Transverse colon (tissue), 4 donors: ENCODE data around the gene MTRFR.

ENCODE experiments used
- EP300 ChIP-seq: sonication (generic); formaldehyde crosslinking; IDR thresholded peaks from one replicate; pipeline ENCODE4 v1.6.1; 2017; ENCODE audit warnings: antibody characterized with exemption, low read depth
- POLR2AphosphoS5 ChIP-seq, 3 donors: sonication (generic); formaldehyde crosslinking; IDR thresholded peaks; one replicate each; pipeline ENCODE4 v1.6.1; 2016; ENCODE audit warnings: antibody characterized with exemption in 3 of 3
- TF ChIP-seq, protein P1 (sequence below), 5 experiments: fragments of 200-600 bp in 3 of 5; fragments of 450-650 bp in 2 of 5; sonication (generic) in 3 of 5; IDR thresholded peaks; 1 replicate in 2 of 5; 2 replicates in 3 of 5; pipeline ENCODE4 v1.5.1; 2016 to 2017; ENCODE audit warnings: antibody characterized with exemption in 5 of 5, inconsistent platforms in 3 of 5, mild to moderate bottlenecking in 2 of 5, moderate library complexity in 1 of 5

DNA sequence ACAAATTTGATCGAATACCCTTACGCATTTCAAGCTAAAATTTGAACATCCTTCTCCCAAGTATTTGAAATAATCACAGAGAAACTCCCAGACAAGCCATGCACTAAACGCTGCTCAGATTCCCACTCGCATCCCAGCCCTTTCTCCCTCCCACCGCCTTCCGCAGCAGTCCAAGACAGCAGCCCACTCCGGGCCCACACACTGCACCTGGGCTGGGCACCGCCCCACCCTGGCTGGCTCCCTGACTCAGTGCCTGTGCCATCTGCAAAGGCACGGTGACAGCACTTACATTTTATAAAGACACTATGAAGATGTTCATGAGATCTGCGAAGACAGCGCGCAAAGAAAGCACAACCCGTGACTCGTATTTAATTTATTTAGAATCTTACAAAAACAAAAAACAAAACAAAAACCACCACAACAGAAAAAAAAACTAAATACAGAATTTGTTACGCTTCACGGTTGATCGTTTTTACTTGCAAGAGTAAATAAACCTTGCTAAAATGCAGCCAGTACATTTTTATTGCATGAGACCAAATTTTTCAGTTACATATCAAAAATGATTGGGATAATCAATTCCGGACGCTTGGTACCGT, 55.6 kb downstream of the MTRFR start:
- TF ChIP-seq POLR2AphosphoS5 (IDR thresholded peaks at IDR 0.05) = no peak
- TF ChIP-seq, protein P1, sequence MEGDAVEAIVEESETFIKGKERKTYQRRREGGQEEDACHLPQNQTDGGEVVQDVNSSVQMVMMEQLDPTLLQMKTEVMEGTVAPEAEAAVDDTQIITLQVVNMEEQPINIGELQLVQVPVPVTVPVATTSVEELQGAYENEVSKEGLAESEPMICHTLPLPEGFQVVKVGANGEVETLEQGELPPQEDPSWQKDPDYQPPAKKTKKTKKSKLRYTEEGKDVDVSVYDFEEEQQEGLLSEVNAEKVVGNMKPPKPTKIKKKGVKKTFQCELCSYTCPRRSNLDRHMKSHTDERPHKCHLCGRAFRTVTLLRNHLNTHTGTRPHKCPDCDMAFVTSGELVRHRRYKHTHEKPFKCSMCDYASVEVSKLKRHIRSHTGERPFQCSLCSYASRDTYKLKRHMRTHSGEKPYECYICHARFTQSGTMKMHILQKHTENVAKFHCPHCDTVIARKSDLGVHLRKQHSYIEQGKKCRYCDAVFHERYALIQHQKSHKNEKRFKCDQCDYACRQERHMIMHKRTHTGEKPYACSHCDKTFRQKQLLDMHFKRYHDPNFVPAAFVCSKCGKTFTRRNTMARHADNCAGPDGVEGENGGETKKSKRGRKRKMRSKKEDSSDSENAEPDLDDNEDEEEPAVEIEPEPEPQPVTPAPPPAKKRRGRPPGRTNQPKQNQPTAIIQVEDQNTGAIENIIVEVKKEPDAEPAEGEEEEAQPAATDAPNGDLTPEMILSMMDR (IDR thresholded peaks at IDR 0.05) = no peak
- TF ChIP-seq EP300 = no peak
